Right lobe of liver (tissue), 6 donors: ENCODE measurements around the gene CDH4. TPM values are rescaled to one million over a fixed set of nuclear protein-coding genes. Genes with fewer than 3 reads are reported as not detected.

ENCODE experiments used
- ATAC-seq, 4 donors: fragments of 200-7000 bp; cut with Tn5 transposase; one replicate each; pipeline ENCODE4 v1.9.1; 2020; ENCODE audit warnings: mild to moderate bottlenecking in 4 of 4, moderate library complexity in 4 of 4
- DNase-seq, 3 donors: peaks; one replicate each; pipeline ENCODE4 v3.0.0-alpha.2; 2020
- H3K27ac ChIP-seq, 3 donors: fragments of 200-600 bp; one replicate each; pipeline ENCODE4 v1.8.0; 2022
- H3K27me3 ChIP-seq, 2 donors: fragments of 200-600 bp; one replicate each; pipeline ENCODE4 v1.8.0; 2022
- H3K36me3 ChIP-seq, 4 donors: fragments of 200-600 bp; sonication (generic) in 1 of 4; one replicate each; pipeline versions ENCODE4 v1.5.1 to v1.8.0; 2017 to 2022; ENCODE audit warnings: control low read depth in 1 of 4
- H3K4me1 ChIP-seq, 4 donors: fragments of 200-600 bp; sonication (generic) in 1 of 4; one replicate each; pipeline versions ENCODE4 v1.5.1 to v1.8.0; 2017 to 2022; ENCODE audit warnings: control low read depth in 1 of 4
- H3K4me3 ChIP-seq, 3 donors: fragments of 200-600 bp; one replicate each; pipeline ENCODE4 v1.8.0; 2022
- H3K9me3 ChIP-seq, 4 donors: fragments of 200-600 bp; sonication (generic) in 1 of 4; one replicate each; pipeline versions ENCODE4 v1.5.1 to v1.8.0; 2017 to 2022; ENCODE audit warnings: control low read depth in 1 of 4
- POLR2A ChIP-seq: fragments of 450-650 bp; IDR thresholded peaks from one replicate; pipeline ENCODE4 v1.6.1; 2017; ENCODE audit warnings: antibody characterized with exemption, mild to moderate bottlenecking
- WGBS: methylation state at CpG from one replicate; pipeline ENCODE4 v1.1.6; 2018; ENCODE audit warnings: low coverage, low lambda C conversion rate; ENCODE audit not compliant: insufficient coverage; ENCODE audit errors: missing lambda C conversion rate; 5-methylcytosine and 5-hydroxymethylcytosine counted together
- intact Hi-C, 2 donors: fragments of 100-400 bp; cut with DNase I; formaldehyde crosslinking; loops; one replicate each; pipeline versions ENCODE4 v1.11.2 to v1.14.1; 2022
- total RNA-seq, 6 experiments: library from RNA; depleted of rRNA in 2 of 6; stranded (reverse); fragments of >200 nt in 2 of 6; fragmentation: NEBNext Ultra II Directional in 3 of 6; extraction: Animal tissue kit (Norgen Biotek cat#: 25700) in 3 of 6; gene quantifications; one replicate each; pipeline versions ENCODE4 v1.1.0 to v1.2.4, GENCODE V29; 2016 to 2023
- TF ChIP-seq, protein P1 (sequence below), 4 donors: fragments of 200-600 bp in 3 of 4; fragments of 450-650 bp in 1 of 4; IDR thresholded peaks; one replicate each; pipeline versions ENCODE4 v1.5.1 to v1.8.0; 2016 to 2022; ENCODE audit warnings: antibody characterized with exemption in 4 of 4, mild to moderate bottlenecking in 2 of 4
- donor health status: DM: no; HTN: yes; CAD: no.
- donor health status: DM: no; HTN: no; CAD: no.
- donor health status: DM: no; HTN: no; CAD: no.
- donor health status: DM: no; HTN: yes; CAD: no.
- donor health status: DM: no; HTN: yes; CAD: no.

CDH4 gene
- total RNA-seq, 6 experiments from 2014 or later, result 0.02 to 0.14 (median 0.09) TPM; not detected in 3

DNA sequence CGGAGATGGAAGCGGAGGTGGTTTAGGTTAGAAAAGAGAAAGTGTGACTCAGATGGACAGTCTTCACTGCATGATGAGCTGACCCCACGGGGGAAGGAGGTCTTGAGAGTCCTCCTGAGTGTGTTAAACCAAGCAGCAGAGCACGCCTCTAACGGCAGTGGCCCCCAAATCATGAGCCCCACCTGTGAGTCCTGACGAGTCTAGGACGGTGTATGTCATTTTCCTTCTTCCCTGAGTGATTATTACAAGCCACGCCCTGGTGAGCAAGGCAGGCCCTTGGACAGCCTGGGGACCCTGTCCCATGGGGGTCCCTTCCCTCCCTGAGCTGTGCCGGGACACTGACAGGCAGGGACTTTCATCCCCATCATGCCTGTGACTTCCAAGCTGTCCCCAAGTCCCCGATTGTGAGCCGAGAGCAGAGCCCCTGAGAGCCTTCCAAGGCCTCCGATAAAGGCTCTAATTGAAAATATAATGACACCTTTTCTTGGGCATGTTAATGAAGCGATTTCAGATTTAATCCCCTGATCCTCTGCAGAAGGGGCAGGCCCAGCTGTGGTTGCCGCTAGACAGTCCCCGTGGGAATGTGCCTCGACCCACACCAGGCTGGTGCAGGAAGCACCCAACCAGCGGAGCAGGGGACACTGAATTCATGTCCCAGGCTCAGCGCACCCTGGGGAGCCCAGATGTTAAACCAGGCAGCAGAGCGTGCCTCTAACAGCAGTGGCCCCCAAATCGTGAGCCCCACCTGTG lies 493.5 kb downstream of the CDH4 start:
- no peaks in the 10 kb centered on the region for H3K27me3 ChIP-seq
- no peaks in the 10 kb centered on the region for H3K9me3 ChIP-seq
- no peak overlapping the region for H3K4me3 ChIP-seq
- no peaks in the 10 kb centered on the region for H3K4me1 ChIP-seq
- ATAC-seq, result no peak
- intact Hi-C loops, result no loop called here
- TF ChIP-seq, protein P1, sequence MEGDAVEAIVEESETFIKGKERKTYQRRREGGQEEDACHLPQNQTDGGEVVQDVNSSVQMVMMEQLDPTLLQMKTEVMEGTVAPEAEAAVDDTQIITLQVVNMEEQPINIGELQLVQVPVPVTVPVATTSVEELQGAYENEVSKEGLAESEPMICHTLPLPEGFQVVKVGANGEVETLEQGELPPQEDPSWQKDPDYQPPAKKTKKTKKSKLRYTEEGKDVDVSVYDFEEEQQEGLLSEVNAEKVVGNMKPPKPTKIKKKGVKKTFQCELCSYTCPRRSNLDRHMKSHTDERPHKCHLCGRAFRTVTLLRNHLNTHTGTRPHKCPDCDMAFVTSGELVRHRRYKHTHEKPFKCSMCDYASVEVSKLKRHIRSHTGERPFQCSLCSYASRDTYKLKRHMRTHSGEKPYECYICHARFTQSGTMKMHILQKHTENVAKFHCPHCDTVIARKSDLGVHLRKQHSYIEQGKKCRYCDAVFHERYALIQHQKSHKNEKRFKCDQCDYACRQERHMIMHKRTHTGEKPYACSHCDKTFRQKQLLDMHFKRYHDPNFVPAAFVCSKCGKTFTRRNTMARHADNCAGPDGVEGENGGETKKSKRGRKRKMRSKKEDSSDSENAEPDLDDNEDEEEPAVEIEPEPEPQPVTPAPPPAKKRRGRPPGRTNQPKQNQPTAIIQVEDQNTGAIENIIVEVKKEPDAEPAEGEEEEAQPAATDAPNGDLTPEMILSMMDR (IDR thresholded peaks at IDR 0.05), result no peak
- TF ChIP-seq POLR2A, result no peak
- H3K36me3 ChIP-seq, result no peaks in the 10 kb centered on the region
- no peak overlapping the region for H3K27ac ChIP-seq
- 80% methylated on average over 7 of the region's 20 CpGs for WGBS
- peak in 1 of 3 donors; percentile 35 for DNase-seq

DNA sequence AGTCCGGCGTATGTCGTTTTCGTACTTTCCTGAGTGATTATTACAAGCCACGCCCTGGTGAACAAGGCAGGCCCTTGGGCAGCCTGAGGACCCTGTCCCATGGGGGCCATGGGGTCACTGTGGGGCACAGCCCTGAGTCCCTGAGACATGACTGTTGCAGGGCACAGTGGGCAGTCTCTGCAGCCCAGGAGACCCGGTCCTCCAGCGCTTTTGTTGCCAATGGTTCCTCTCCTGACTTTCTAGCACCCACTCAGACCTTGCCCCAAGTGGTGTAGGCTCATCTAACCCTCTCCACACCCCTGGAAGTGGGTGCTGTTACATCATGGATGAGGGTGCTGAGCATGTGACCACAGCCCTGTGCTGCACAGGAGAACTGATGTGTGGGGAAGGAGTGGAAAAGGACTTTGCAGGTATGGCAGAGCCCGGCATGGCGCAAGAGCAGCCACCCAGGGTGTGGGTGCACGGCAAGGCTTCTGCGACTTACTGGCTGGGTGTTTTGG lies 494.1 kb downstream of the CDH4 start:
- WGBS, result 65% methylated on average over 4 of the region's 11 CpGs
- ATAC-seq (no peak), DNase-seq (peak in 1 of 3 donors; percentile 18)
- Histone ChIP-seq H3K36me3 (no peaks in the 10 kb centered on the region), H3K9me3 (no peaks in the 10 kb centered on the region), H3K4me3 (no peak overlapping the region), H3K27me3 (no peaks in the 10 kb centered on the region), H3K4me1 (no peaks in the 10 kb centered on the region), H3K27ac (no peak overlapping the region)
- TF ChIP-seq, protein P1 (IDR thresholded peaks at IDR 0.05), result no peak
- no peak for TF ChIP-seq POLR2A
- intact Hi-C loops, result no loop called here

DNA sequence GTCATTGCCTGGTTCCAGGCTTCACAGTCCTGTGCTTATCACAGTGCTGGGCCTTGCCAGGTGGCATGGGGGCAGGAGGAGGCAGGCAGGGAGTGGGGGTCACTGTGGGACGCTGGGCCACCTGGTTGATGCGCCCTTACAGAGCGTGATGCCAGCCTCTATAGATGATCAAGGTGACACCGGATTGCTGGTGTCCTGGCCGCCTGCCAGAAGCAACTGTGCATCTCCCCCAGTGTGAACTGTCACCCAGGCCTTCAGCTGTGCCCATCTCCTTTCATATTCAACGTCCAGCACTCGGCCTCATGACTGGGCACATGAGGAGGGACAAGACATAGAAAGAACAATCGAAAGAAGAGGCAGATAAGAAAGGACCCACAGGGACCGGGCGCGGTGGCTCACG lies 494.7 kb downstream of the CDH4 start:
- DNase-seq, result peak in 1 of 3 donors; percentile 48
- TF ChIP-seq, protein P1 (IDR thresholded peaks at IDR 0.05), result no peak
- TF ChIP-seq POLR2A, result no peak
- WGBS, result 60% methylated on average over 8 of the region's 12 CpGs
- H3K27me3 ChIP-seq, result no peaks in the 10 kb centered on the region
- no peaks in the 10 kb centered on the region for H3K36me3 ChIP-seq
- intact Hi-C loops, result no loop called here
- no peaks in the 10 kb centered on the region for H3K4me1 ChIP-seq
- no peaks in the 10 kb centered on the region for H3K9me3 ChIP-seq
- no peak for ATAC-seq
- H3K27ac ChIP-seq, result no peak overlapping the region
- no peak overlapping the region for H3K4me3 ChIP-seq

DNA sequence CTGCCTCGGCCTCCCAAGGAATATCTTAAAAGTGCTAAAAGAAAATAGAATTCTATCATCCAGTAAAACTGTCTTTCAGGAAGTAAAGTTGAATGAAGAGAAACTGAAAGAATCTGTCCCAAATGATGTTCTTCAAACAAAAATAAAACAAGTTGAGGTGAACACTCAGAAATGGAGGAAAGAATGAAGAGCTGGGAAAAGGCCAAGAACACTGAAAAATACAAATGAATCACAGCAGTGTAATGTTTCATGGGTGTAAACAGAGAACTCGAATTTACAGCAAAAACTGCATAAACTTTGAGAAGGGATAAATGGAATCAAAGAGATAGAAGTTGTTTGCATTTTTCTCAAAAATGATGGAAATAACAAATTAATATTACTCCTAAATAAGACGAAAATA lies 496.3 kb downstream of the CDH4 start:
- ATAC-seq (no peak), DNase-seq (no peak)
- TF ChIP-seq, protein P1 (IDR thresholded peaks at IDR 0.05), result no peak
- TF ChIP-seq POLR2A, result no peak
- H3K36me3 ChIP-seq, result no peaks in the 10 kb centered on the region
- intact Hi-C loops, result no loop called here
- no peaks in the 10 kb centered on the region for H3K4me1 ChIP-seq
- H3K4me3 ChIP-seq, result no peak overlapping the region
- H3K9me3 ChIP-seq, result no peaks in the 10 kb centered on the region
- H3K27ac ChIP-seq, result no peak overlapping the region
- no peaks in the 10 kb centered on the region for H3K27me3 ChIP-seq
- WGBS, result 22% methylated on average over 3 of the region's 3 CpGs
